Esophagus muscularis mucosa (tissue), 3 donors: Measurements from ENCODE around the gene ASB5.

Experiments used
- CTCF ChIP-seq, 3 experiments: fragments of 200-600 bp in 2 of 3; fragments of 450-650 bp in 1 of 3; sonication (generic) in 2 of 3; IDR thresholded peaks; one replicate each; pipeline ENCODE4 v1.5.1; 2017 to 2019; ENCODE audit warnings: antibody characterized with exemption in 3 of 3, mild to moderate bottlenecking in 2 of 3, moderate library complexity in 1 of 3
- POLR2A ChIP-seq: fragments of 450-650 bp; IDR thresholded peaks from one replicate; pipeline ENCODE4 v1.6.1; 2017; ENCODE audit warnings: antibody characterized with exemption, moderate library complexity, mild to moderate bottlenecking, low read depth
- POLR2AphosphoS5 ChIP-seq, 2 donors: sonication (generic); formaldehyde crosslinking; IDR thresholded peaks; one replicate each; pipeline ENCODE4 v1.6.1; 2017; ENCODE audit warnings: antibody characterized with exemption in 2 of 2

GRCh38 chr4:176223561-176223960 is 45.5 kb downstream of the ASB5 start:
- TF ChIP-seq CTCF (IDR thresholded peaks at IDR 0.05) (no peak), POLR2AphosphoS5 (IDR thresholded peaks at IDR 0.05) (no peak), POLR2A (no peak)
